Stimulated activated CD8-positive, alpha-beta memory T cell treated with anti-CD3 and anti-CD28 coated beads, Interleukin-15, amount 100 ng/mL, for 24 hours (primary cell): ENCODE measurements around the gene CLTC.

Experiments
- DNase-seq: peaks from one replicate; pipeline ENCODE4 v3.0.0-alpha.2; 2020; ENCODE audit warnings: low read depth

CLTC gene

GRCh38 chr17:59684967-59685366 is 65.3 kb downstream of the CLTC start:
- no peak for DNase-seq

- no peak for DNase-seq
Observed at GRCh38 chr17:59688008-59688407, 68.3 kb downstream of the CLTC start.

GRCh38 chr17:59688496-59688895 is 68.8 kb downstream of the CLTC start:
- no peak for DNase-seq

- no peak for DNase-seq
Observed at GRCh38 chr17:59693582-59693981, 73.9 kb downstream of the CLTC start.

- DNase-seq = no peak
Observed at GRCh38 chr17:59694344-59694743, 74.6 kb downstream of the CLTC start.

- no peak for DNase-seq
Observed at GRCh38 chr17:59695945-59696681, 76.4 kb downstream of the CLTC start.

GRCh38 chr17:59696682-59697277 is 77.1 kb downstream of the CLTC start:
- no peak for DNase-seq

GRCh38 chr17:59698143-59698542 is 78.4 kb downstream of the CLTC start:
- no peak for DNase-seq

- no peak for DNase-seq
Observed at GRCh38 chr17:59699218-59699617, 79.5 kb downstream of the CLTC start.

GRCh38 chr17:59699786-59700185 is 80.1 kb downstream of the CLTC start:
- no peak for DNase-seq

GRCh38 chr17:59702304-59702703 is 82.6 kb downstream of the CLTC start:
- DNase-seq = no peak

- DNase-seq = peak; percentile 76
Observed at GRCh38 chr17:59707149-59707970, 87.7 kb downstream of the CLTC start, which contains the start of the genes PTRH2 and VMP1. TSS of gene PTRH2 (minus strand) at chr17:59707430. CDS start at chr17:59697978, 9,452 bp downstream. TSS of gene VMP1 (plus strand) at chr17:59707654. CDS start at chr17:59731447, 23,793 bp downstream.

- no peak for DNase-seq
Observed at GRCh38 chr17:59707971-59708430, 88.3 kb downstream of the CLTC start.

GRCh38 chr17:59711936-59712335 is 92.2 kb downstream of the CLTC start:
- no peak for DNase-seq

GRCh38 chr17:59712862-59713261 is 93.2 kb downstream of the CLTC start:
- no peak for DNase-seq

GRCh38 chr17:59714255-59714654 is 94.6 kb downstream of the CLTC start:
- DNase-seq = no peak

GRCh38 chr17:59716427-59716826 is 96.7 kb downstream of the CLTC start:
- DNase-seq = no peak

- no peak for DNase-seq
Observed at GRCh38 chr17:59719526-59719925, 99.8 kb downstream of the CLTC start.

GRCh38 chr17:59722623-59723022 is 102.9 kb downstream of the CLTC start:
- DNase-seq = no peak

GRCh38 chr17:59723041-59723440 is 103.3 kb downstream of the CLTC start:
- no peak for DNase-seq

- DNase-seq = no peak
Observed at GRCh38 chr17:59723607-59724006, 103.9 kb downstream of the CLTC start.

GRCh38 chr17:59725691-59726090 is 106.0 kb downstream of the CLTC start:
- no peak for DNase-seq
